Panc1 (cell line): ENCODE results near the gene NEDD8.

ENCODE experiments used
- CTCF ChIP-seq: fragments of 450-650 bp; IDR thresholded peaks from 2 replicates; pipeline ENCODE4 v1.5.1; 2017; ENCODE audit warnings: mild to moderate bottlenecking
- POLR2AphosphoS5 ChIP-seq: IDR thresholded peaks from 2 replicates; pipeline ENCODE4 v1.6.1; 2012; ENCODE audit warnings: mild to moderate bottlenecking, low read depth, low read length, moderate library complexity
- SIN3A ChIP-seq: IDR thresholded peaks from 2 replicates; pipeline ENCODE4 v1.6.1; 2012; ENCODE audit warnings: low read depth, mild to moderate bottlenecking, low read length, moderate library complexity, borderline replicate concordance; ENCODE audit not compliant: insufficient read depth

GRCh38 chr14:24269910-24270536, 37.9 kb upstream of the NEDD8 start:
- TF ChIP-seq POLR2AphosphoS5 (no peak), CTCF (no peak), SIN3A (no peak)
